HG03565 (cell line): ENCODE data around the gene RNF31.

ENCODE experiments used
- ATAC-seq: cut with Tn5 transposase; IDR thresholded peaks from one replicate; pipeline ENCODE4 v1.9.1; 2021; ENCODE audit warnings: mild to moderate bottlenecking, moderate library complexity; ENCODE audit not compliant: unreplicated experiment

Gene RNF31

GRCh38 chr14:24159777-24160498 lies 12.6 kb downstream of the RNF31 start:
- no peak for ATAC-seq

GRCh38 chr14:24160499-24160849 lies 13.2 kb downstream of the RNF31 start:
- no peak for ATAC-seq

GRCh38 chr14:24160850-24161804 lies 13.8 kb downstream of the RNF31 start, which contains the start of gene IRF9:
TSS of gene IRF9 (plus strand) at chr14:24161265. CDS start at chr14:24162145, 880 bp downstream.
- peak; percentile 77 for ATAC-seq

GRCh38 chr14:24162093-24162492 lies 14.8 kb downstream of the RNF31 start:
- no peak for ATAC-seq

- ATAC-seq = no peak
Measured at GRCh38 chr14:24164518-24164991, 17.3 kb downstream of the RNF31 start.

- ATAC-seq = no peak
Measured at GRCh38 chr14:24165785-24166184, 18.5 kb downstream of the RNF31 start.

- no peak for ATAC-seq
Measured at GRCh38 chr14:24167469-24168114, 20.3 kb downstream of the RNF31 start.

- peak; percentile 67 for ATAC-seq
Measured at GRCh38 chr14:24171422-24172260, 24.3 kb downstream of the RNF31 start, which contains the start of gene REC8. TSS of gene REC8 (plus strand) at chr14:24172080. CDS start at chr14:24172553, 473 bp downstream.

GRCh38 chr14:24172261-24172860 lies 25.1 kb downstream of the RNF31 start:
- ATAC-seq = no peak

GRCh38 chr14:24172871-24173281 lies 25.6 kb downstream of the RNF31 start:
- ATAC-seq = no peak

- ATAC-seq = no peak
Measured at GRCh38 chr14:24176599-24176998, 29.3 kb downstream of the RNF31 start.

GRCh38 chr14:24177041-24177825 lies 29.9 kb downstream of the RNF31 start:
- no peak for ATAC-seq

- ATAC-seq = no peak
Measured at GRCh38 chr14:24177891-24178290, 30.6 kb downstream of the RNF31 start.

GRCh38 chr14:24178399-24179178 lies 31.3 kb downstream of the RNF31 start:
- no peak for ATAC-seq

- ATAC-seq = no peak
Measured at GRCh38 chr14:24179294-24179960, 32.1 kb downstream of the RNF31 start.

- ATAC-seq = no peak
Measured at GRCh38 chr14:24179961-24180796, 32.9 kb downstream of the RNF31 start.
